Hepatocyte (in vitro differentiated cells): ENCODE data around the gene PWWP2B. TPM values are rescaled to one million over a fixed set of nuclear protein-coding genes. Genes with fewer than 3 reads are reported as not detected.

Experiments
- DNase-seq: peaks from one replicate; pipeline ENCODE4 v3.0.0-alpha.2; 2016; ENCODE audit warnings: low spot score
- H2AFZ ChIP-seq: fragments of 200-600 bp; sonication (generic); 2 replicates; pipeline ENCODE4 v1.6.0; 2016; ENCODE audit warnings: antibody characterized with exemption, mild to moderate bottlenecking
- H3K27ac ChIP-seq: fragments of 200-600 bp; sonication (generic); 2 replicates; pipeline ENCODE4 v1.5.1; 2016; ENCODE audit warnings: mild to moderate bottlenecking
- H3K27me3 ChIP-seq: fragments of 200-600 bp; sonication (generic); 2 replicates; pipeline ENCODE4 v1.6.1; 2016
- H3K36me3 ChIP-seq: fragments of 200-600 bp; sonication (generic); replicated peaks from 2 replicates; pipeline ENCODE4 v1.5.1; 2016; ENCODE audit warnings: low read depth; ENCODE audit not compliant: insufficient read depth
- H3K4me1 ChIP-seq: fragments of 200-600 bp; sonication (generic); 2 replicates; pipeline ENCODE4 v1.5.1; 2016; ENCODE audit warnings: mild to moderate bottlenecking, moderate library complexity; ENCODE audit not compliant: insufficient read depth
- H3K4me2 ChIP-seq: fragments of 200-600 bp; sonication (generic); 2 replicates; pipeline ENCODE4 v1.6.0; 2016
- H3K4me3 ChIP-seq: fragments of 200-600 bp; sonication (generic); 2 replicates; pipeline ENCODE4 v1.5.1; 2016; ENCODE audit warnings: mild to moderate bottlenecking
- H3K79me2 ChIP-seq: fragments of 200-600 bp; sonication (generic); 2 replicates; pipeline ENCODE4 v1.6.0; 2017; ENCODE audit warnings: mild to moderate bottlenecking
- H3K9me2 ChIP-seq: fragments of 200-600 bp; sonication (generic); replicated peaks from 2 replicates; pipeline ENCODE4 v1.6.0; 2017; ENCODE audit warnings: mild to moderate bottlenecking; ENCODE audit not compliant: insufficient read depth
- H3K9me3 ChIP-seq: fragments of 200-600 bp; sonication (generic); 2 replicates; pipeline ENCODE4 v1.5.1; 2016; ENCODE audit warnings: low read depth, mild to moderate bottlenecking
- H4K20me1 ChIP-seq: fragments of 200-600 bp; sonication (generic); 2 replicates; pipeline ENCODE4 v1.6.0; 2016; ENCODE audit warnings: mild to moderate bottlenecking; ENCODE audit not compliant: insufficient read depth, poor library complexity, severe bottlenecking
- CTCF ChIP-seq: fragments of 200-600 bp; sonication (generic); IDR thresholded peaks from 2 replicates; pipeline ENCODE4 v1.5.1; 2016; ENCODE audit warnings: antibody characterized with exemption, mild to moderate bottlenecking; ENCODE audit not compliant: poor library complexity
- EZH2 ChIP-seq: fragments of 200-600 bp; sonication (generic); IDR thresholded peaks from 2 replicates; pipeline ENCODE4 v1.6.1; 2016; ENCODE audit warnings: antibody characterized with exemption, mild to moderate bottlenecking, borderline replicate concordance
- EZH2phosphoT487 ChIP-seq: fragments of 200-600 bp; sonication (generic); IDR thresholded peaks from one replicate; pipeline ENCODE4 v1.6.1; 2018; ENCODE audit warnings: antibody characterized with exemption, mild to moderate bottlenecking, low read depth, moderate library complexity; ENCODE audit not compliant: unreplicated experiment, severe bottlenecking
- WGBS: methylation state at CpG from one replicate; pipeline ENCODE4 v1.1.6; 2016; ENCODE audit warnings: low lambda C conversion rate; ENCODE audit errors: missing lambda C conversion rate; 5-methylcytosine and 5-hydroxymethylcytosine counted together
- polyA plus RNA-seq: library from polyadenylated mRNA; unstranded; fragments of >200 nt; fragmentation: Nextera tagmentation; extraction: Ambion mirVana; gene quantifications from 2 replicates; pipeline ENCODE4 v1.2.1, GENCODE V29; 2016
- total RNA-seq: library from RNA; depleted of rRNA; stranded (reverse); fragments of >200 nt; gene quantifications from 2 replicates; pipeline ENCODE4 v1.2.3, GENCODE V29; 2014

PWWP2B gene
- total and polyA plus RNA-seq, 2 experiments from 2014 or later = 10.7 to 18.0 TPM

GRCh38 chr10:132461103-132461682 lies 64.2 kb downstream of the PWWP2B start:
- TF ChIP-seq CTCF = no peak
- TF ChIP-seq EZH2 = no peak
- no peak for TF ChIP-seq EZH2phosphoT487
- Histone ChIP-seq H3K4me3 (no peak overlapping the region), H3K27ac (no peak overlapping the region), H3K79me2 (no peaks in the 10 kb centered on the region), H2AFZ (no peak overlapping the region), H3K9me3 (no peaks in the 10 kb centered on the region), H3K27me3 (no peaks in the 10 kb centered on the region), H3K9me2 (no peaks in the 10 kb centered on the region), H3K4me1 (peaks cover 30% of the 10 kb centered on the region), H3K36me3 (no peaks in the 10 kb centered on the region), H3K4me2 (no peak overlapping the region), H4K20me1 (no peaks in the 10 kb centered on the region)
- 94% methylated on average over 13 of the region's 14 CpGs for WGBS
- no peak for DNase-seq

DNA sequence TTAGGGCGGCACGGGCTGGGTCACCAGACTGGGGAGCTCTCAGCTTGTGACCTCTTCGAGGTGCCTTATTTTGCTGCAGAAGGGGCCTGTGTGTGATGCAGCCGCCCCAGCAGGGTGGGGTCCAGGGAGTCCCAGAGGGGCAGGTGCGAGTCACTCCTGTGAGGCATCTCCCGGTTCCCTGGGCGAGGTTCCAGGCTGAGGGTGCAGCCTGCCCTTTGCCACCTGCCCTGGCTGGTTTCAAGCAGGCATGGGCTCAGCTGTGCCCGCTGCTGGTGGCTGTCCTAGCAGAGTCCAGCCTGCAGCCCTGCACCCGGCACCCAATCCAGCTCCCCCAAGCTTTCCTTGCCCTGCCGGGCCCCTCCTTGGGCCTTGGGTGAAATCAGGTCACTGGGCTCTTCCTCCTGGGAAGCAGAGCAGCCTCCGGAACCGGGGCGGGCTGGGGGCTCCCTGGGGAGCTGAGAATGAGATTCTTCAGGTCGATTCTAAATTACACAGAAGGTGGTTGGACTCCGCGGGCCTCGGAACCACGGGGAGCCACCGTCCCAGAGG lies 64.8 kb downstream of the PWWP2B start:
- Histone ChIP-seq H3K27me3 (no peaks in the 10 kb centered on the region), H2AFZ (no peak overlapping the region), H3K27ac (no peak overlapping the region), H4K20me1 (no peaks in the 10 kb centered on the region), H3K79me2 (no peaks in the 10 kb centered on the region), H3K9me2 (no peaks in the 10 kb centered on the region), H3K36me3 (no peaks in the 10 kb centered on the region), H3K4me1 (peaks cover 30% of the 10 kb centered on the region), H3K4me3 (no peak overlapping the region), H3K4me2 (no peak overlapping the region), H3K9me3 (no peaks in the 10 kb centered on the region)
- TF ChIP-seq EZH2phosphoT487 (no peak), CTCF (no peak), EZH2 (no peak)
- WGBS = 89% methylated on average over 19 of the region's 19 CpGs
- DNase-seq = no peak

- Histone ChIP-seq H3K27ac (no peak overlapping the region), H3K4me2 (no peak overlapping the region), H3K4me1 (peaks cover 30% of the 10 kb centered on the region), H3K4me3 (no peak overlapping the region), H3K79me2 (no peaks in the 10 kb centered on the region), H4K20me1 (no peaks in the 10 kb centered on the region), H3K27me3 (no peaks in the 10 kb centered on the region), H2AFZ (no peak overlapping the region), H3K9me3 (no peaks in the 10 kb centered on the region), H3K9me2 (no peaks in the 10 kb centered on the region), H3K36me3 (no peaks in the 10 kb centered on the region)
- no peak for TF ChIP-seq EZH2
- no peak for TF ChIP-seq CTCF
- no peak for TF ChIP-seq EZH2phosphoT487
- DNase-seq = no peak
- WGBS = 97% methylated on average over 31 of the region's 35 CpGs
Measured at GRCh38 chr10:132462463-132463332, 65.7 kb downstream of the PWWP2B start.
